Measurements from ENCODE around the gene CA4.

DNA sequence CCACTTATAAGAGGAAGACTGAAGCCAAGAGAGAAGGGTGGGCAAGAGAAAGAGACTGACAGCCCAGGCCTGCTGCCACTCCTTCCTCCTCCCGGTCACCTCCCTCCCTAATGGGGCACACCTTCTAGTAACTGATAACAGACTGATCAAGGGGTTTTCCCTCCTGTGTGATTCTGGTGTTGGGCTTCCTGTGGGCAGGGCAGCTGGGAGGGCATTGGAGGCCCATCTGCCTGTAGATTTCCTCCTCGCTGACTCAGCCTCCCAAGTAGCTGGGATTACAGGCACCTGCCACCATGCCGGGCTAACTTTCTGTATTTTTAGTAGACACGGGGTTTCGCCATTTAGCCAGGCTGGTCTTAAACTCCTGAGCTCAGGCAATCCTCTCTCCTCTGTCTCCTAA is 16.2 kb downstream of the CA4 start:
- no peak for TF ChIP-seq MZF1 (tag by site-specific recombination; IDR thresholded peaks at IDR 0.05; ENCODE audit: borderline replicate concordance)
- no peak for TF ChIP-seq ZNF175 (tag by site-specific recombination; IDR thresholded peaks at IDR 0.05)
- TF ChIP-seq, protein P1, sequence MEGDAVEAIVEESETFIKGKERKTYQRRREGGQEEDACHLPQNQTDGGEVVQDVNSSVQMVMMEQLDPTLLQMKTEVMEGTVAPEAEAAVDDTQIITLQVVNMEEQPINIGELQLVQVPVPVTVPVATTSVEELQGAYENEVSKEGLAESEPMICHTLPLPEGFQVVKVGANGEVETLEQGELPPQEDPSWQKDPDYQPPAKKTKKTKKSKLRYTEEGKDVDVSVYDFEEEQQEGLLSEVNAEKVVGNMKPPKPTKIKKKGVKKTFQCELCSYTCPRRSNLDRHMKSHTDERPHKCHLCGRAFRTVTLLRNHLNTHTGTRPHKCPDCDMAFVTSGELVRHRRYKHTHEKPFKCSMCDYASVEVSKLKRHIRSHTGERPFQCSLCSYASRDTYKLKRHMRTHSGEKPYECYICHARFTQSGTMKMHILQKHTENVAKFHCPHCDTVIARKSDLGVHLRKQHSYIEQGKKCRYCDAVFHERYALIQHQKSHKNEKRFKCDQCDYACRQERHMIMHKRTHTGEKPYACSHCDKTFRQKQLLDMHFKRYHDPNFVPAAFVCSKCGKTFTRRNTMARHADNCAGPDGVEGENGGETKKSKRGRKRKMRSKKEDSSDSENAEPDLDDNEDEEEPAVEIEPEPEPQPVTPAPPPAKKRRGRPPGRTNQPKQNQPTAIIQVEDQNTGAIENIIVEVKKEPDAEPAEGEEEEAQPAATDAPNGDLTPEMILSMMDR (tag by site-specific recombination; IDR thresholded peaks at IDR 0.05) = no peak
- TF ChIP-seq ZNF404 (tag by site-specific recombination; IDR thresholded peaks at IDR 0.05) = no peak
- no peak for TF ChIP-seq ZIC2 (tag by site-specific recombination; IDR thresholded peaks at IDR 0.05)
- no peak for TF ChIP-seq ZNF501 (tag by site-specific recombination; IDR thresholded peaks at IDR 0.05)
- TF ChIP-seq ZNF341 (tag by site-specific recombination; IDR thresholded peaks at IDR 0.05; ENCODE audit: low read depth) = no peak
- TF ChIP-seq ZNF623 (tag by site-specific recombination; IDR thresholded peaks at IDR 0.05) = no peak
- TF ChIP-seq, protein P2, sequence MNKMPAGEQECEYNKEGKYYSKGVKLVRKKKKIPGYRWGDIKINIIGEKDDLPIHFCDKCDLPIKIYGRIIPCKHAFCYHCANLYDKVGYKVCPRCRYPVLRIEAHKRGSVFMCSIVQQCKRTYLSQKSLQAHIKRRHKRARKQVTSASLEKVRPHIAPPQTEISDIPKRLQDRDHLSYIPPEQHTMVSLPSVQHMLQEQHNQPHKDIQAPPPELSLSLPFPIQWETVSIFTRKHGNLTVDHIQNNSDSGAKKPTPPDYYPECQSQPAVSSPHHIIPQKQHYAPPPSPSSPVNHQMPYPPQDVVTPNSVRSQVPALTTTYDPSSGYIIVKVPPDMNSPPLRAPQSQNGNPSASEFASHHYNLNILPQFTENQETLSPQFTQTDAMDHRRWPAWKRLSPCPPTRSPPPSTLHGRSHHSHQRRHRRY (tag by site-specific recombination; IDR thresholded peaks at IDR 0.05) = no peak

Data from HEK293 (cell line).